CD4-positive, CD25-positive, alpha-beta regulatory T cell (primary cell): ENCODE data around the gene NINJ2. TPM values are rescaled to one million over a fixed set of nuclear protein-coding genes. Genes with fewer than 3 reads are reported as not detected.

Source experiments
- ATAC-seq, 2 donors: fragments of 150-1000 bp; cut with Tn5 transposase; one replicate each; pipeline ENCODE4 v1.10.0; 2021; ENCODE audit warnings: low read depth in 2 of 2, moderate number of reproducible peaks in 2 of 2, moderate library complexity in 1 of 2
- DNase-seq, 3 donors: peaks; one replicate each; pipeline versions ENCODE4 v3.0.0 to v3.0.0-alpha.2; 2012 to 2022; ENCODE audit warnings: mixed read lengths in 1 of 3
- H3K27ac ChIP-seq: one replicate; pipeline ENCODE4 v1.7.0; 2013; ENCODE audit warnings: mild to moderate bottlenecking, low read length; ENCODE audit not compliant: insufficient read depth, poor library complexity, severe bottlenecking
- H3K27me3 ChIP-seq: one replicate; pipeline ENCODE4 v1.7.0; 2013; ENCODE audit warnings: low read length; ENCODE audit not compliant: control insufficient read depth, insufficient read depth
- H3K36me3 ChIP-seq: one replicate; pipeline ENCODE4 v1.7.0; 2013; ENCODE audit warnings: mild to moderate bottlenecking, low read length, moderate library complexity; ENCODE audit not compliant: control insufficient read depth, insufficient read depth
- H3K4me1 ChIP-seq: 2 replicates; pipeline ENCODE4 v1.7.0; 2013; ENCODE audit warnings: mild to moderate bottlenecking, low read length; ENCODE audit not compliant: insufficient read depth, control insufficient read depth, poor library complexity, severe bottlenecking
- H3K4me3 ChIP-seq: one replicate; pipeline ENCODE4 v1.7.0; 2013; ENCODE audit warnings: low read depth, mild to moderate bottlenecking, low read length, moderate library complexity
- H3K9me3 ChIP-seq, 2 experiments: 1 replicate in 1 of 2; 2 replicates in 1 of 2; pipeline ENCODE4 v1.7.0; 2013; ENCODE audit warnings: low read length in 2 of 2, mild to moderate bottlenecking in 1 of 2, moderate library complexity in 1 of 2; ENCODE audit not compliant: control insufficient read depth in 2 of 2
- H3K27ac Mint-ChIP-seq, 3 donors: one replicate each; pipeline ENCODE4 v1.8.0; 2020 to 2022; ENCODE audit warnings: mild to moderate bottlenecking in 3 of 3, mixed read lengths in 3 of 3, moderate library complexity in 2 of 3
- H3K27me3 Mint-ChIP-seq: one replicate; pipeline ENCODE4 v1.8.0; 2022; ENCODE audit warnings: mild to moderate bottlenecking, mixed read lengths
- H3K36me3 Mint-ChIP-seq: one replicate; pipeline ENCODE4 v1.8.0; 2020; ENCODE audit warnings: mixed read lengths
- H3K4me1 Mint-ChIP-seq, 4 donors: one replicate each; pipeline ENCODE4 v1.8.0; 2020 to 2022; ENCODE audit warnings: mixed read lengths in 4 of 4, mild to moderate bottlenecking in 1 of 4
- H3K4me3 Mint-ChIP-seq, 4 donors: one replicate each; pipeline ENCODE4 v1.8.0; 2020 to 2022; ENCODE audit warnings: mild to moderate bottlenecking in 4 of 4, mixed read lengths in 4 of 4, moderate library complexity in 3 of 4
- H3K9me3 Mint-ChIP-seq, 7 donors: one replicate each; pipeline ENCODE4 v1.8.0; 2020 to 2022; ENCODE audit warnings: mixed read lengths in 7 of 7, mild to moderate bottlenecking in 3 of 7, moderate library complexity in 2 of 7
- polyA plus RNA-seq, 4 donors: library from polyadenylated mRNA; unstranded; fragments of 300-500 nt; fragmentation: Illumina TruSeq; gene quantifications; one replicate each; pipeline ENCODE4 v1.2.3, GENCODE V29; 2021
- total RNA-seq: library from RNA; stranded (reverse); gene quantifications from one replicate; pipeline ENCODE4 v1.2.3, GENCODE V29; 2022

NINJ2 gene
- total and polyA plus RNA-seq, 5 donors from 2014 or later, result 16.8 to 170 (median 125) TPM

DNA sequence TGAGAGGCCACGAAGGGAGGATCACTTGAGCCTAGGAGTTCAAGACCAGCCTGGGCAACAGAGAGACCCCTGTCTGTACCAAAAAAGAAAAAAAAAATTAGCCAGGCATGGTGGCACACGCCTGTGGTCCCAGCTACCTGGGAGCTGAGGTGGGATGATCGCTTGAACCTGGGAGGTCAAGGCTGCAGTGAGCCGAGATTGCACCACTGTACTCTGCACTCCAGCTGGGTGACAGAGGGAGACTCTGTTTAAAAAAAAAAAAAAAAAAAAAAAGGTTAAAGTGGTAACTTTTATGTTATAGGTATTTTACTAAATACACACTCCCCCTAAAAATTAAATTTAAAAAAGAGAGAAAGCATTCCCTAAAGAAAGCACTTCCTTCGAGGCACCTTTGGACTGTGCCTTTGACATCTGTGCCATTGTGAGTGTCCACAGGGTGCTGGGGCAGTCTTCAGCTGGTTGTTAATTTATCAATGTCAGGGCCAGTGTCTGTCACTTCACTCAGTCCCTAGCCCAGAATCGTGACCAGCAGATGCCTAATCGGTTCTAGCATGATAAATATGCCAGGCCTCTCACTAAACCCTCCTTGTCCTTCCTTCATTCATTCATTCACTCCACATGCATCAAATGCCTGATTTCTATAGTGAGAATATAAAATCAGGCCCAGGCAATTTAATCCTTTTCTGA lies 140.4 kb downstream of the NINJ2 start:
- ATAC-seq (no peak), DNase-seq (no peak)
- peaks cover 23% of the 10 kb centered on the region for H3K27me3 Mint-ChIP-seq

DNA sequence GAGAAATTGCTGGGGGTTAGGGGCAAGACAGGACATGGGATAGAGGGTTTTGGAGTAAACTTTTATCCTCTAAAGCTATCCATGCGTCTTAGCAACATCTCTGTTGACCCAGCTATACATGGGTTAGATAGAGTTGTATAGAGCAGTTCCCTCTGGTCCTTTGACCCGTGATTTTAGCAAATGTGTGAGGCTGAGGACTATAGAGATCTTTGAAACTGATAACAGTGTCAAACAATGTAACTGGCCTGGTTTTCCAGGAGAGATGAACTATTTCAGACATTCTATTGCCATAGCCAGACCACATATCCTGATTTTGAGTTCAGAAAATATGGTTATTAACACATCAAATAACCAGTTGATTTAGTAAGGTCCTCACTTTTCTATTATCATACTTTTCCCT lies 143.1 kb downstream of the NINJ2 start:
- Mint-ChIP-seq H3K9me3 (peaks cover 0 to 3% (median 0%) of the 10 kb centered on the region in 7 donors), H3K4me1 (no peaks in the 10 kb centered on the region), H3K27ac (no peak overlapping the region), H3K4me3 (no peak overlapping the region), H3K27me3 (peaks cover 19% of the 10 kb centered on the region), H3K36me3 (no peaks in the 10 kb centered on the region)
- Histone ChIP-seq H3K36me3 (no peaks in the 10 kb centered on the region), H3K27ac (no peak overlapping the region), H3K4me3 (no peak overlapping the region), H3K27me3 (peaks cover 8% of the 10 kb centered on the region), H3K9me3 (no peaks in the 10 kb centered on the region), H3K4me1 (no peaks in the 10 kb centered on the region)
- DNase-seq (no peak), ATAC-seq (no peak)

More for the DNA sequence above, 140.4 kb downstream of the NINJ2 start:
- Mint-ChIP-seq H3K27ac (no peak overlapping the region), H3K4me3 (no peak overlapping the region), H3K36me3 (no peaks in the 10 kb centered on the region), H3K9me3 (peaks cover 0 to 1% (median 0%) of the 10 kb centered on the region in 7 donors), H3K4me1 (no peaks in the 10 kb centered on the region)
- Histone ChIP-seq H3K36me3 (no peaks in the 10 kb centered on the region), H3K4me1 (no peaks in the 10 kb centered on the region), H3K9me3 (no peaks in the 10 kb centered on the region), H3K27ac (no peak overlapping the region), H3K27me3 (peaks cover 2% of the 10 kb centered on the region), H3K4me3 (no peak overlapping the region)

DNA sequence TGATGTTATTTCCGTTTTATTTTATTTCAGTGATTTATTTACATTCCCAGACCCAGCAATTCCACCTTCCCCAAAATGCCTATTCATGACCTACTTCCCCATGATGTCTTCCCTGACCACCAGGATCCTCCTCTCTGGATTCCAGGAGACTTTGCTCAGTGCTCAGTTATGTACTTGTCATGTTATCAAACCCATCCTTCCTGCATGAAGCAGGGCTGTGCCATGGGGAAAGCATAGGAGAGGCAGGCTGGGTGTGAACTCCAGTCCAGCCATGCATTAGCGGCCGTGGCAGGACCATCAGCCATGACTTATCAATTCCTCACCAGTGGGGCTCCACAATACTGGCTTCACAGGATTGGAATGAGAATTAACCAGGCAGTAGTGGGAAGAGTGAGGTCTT lies 145.7 kb downstream of the NINJ2 start:
- DNase-seq (no peak), ATAC-seq (no peak)
- H3K9me3 Mint-ChIP-seq, result peaks cover 0 to 3% (median 0%) of the 10 kb centered on the region in 7 donors
- Histone ChIP-seq H3K27me3 (peaks cover 8% of the 10 kb centered on the region), H3K4me1 (no peaks in the 10 kb centered on the region), H3K27ac (no peak overlapping the region), H3K36me3 (no peaks in the 10 kb centered on the region), H3K9me3 (no peaks in the 10 kb centered on the region), H3K4me3 (no peak overlapping the region)
- H3K27me3 Mint-ChIP-seq, result peaks cover 21% of the 10 kb centered on the region
- no peaks in the 10 kb centered on the region for H3K36me3 Mint-ChIP-seq
- H3K27ac Mint-ChIP-seq, result no peak overlapping the region
- H3K4me3 Mint-ChIP-seq, result no peak overlapping the region
- no peaks in the 10 kb centered on the region for H3K4me1 Mint-ChIP-seq

Other genes with a start within 250 kb of the NINJ2 start
- 0.39 TPM for gene B4GALNT3, start 203.5 kb downstream of the NINJ2 start, total RNA-seq
- 1 to 10 TPM in 3 of 4 donors, under 1 TPM in 1; 0.06 to 2.1 (median 1.4) TPM for gene B4GALNT3, start 203.5 kb downstream of the NINJ2 start, polyA plus RNA-seq
- gene WNK1, start 89.1 kb upstream of the NINJ2 start, total RNA-seq, result 360 TPM
- 10 to 100 TPM; 22.1 to 34.6 (median 28.1) TPM for gene WNK1, start 89.1 kb upstream of the NINJ2 start, polyA plus RNA-seq